ENCODE measurements around the gene PDLIM1. TPM values are rescaled to one million over a fixed set of nuclear protein-coding genes. Genes with fewer than 3 reads are reported as not detected.

PDLIM1 gene
- total and polyA plus RNA-seq, 2 of the 8 experiments (the other 6 are each of a cell fraction or from before 2014, with no cell fraction given): 169 to 245 TPM

- peak overlapping the region; percentile 25 for H2BK120ac ChIP-seq (replicated peaks; ENCODE audit: low read depth, low read length)
- CTCF ChIA-PET (ENCODE audit: partially characterized antibody): no interaction called here
- no peaks in the 10 kb centered on the region; a peak in 1 of 4 replicates for H3K9me3 ChIP-seq (ENCODE audit: insufficient read depth in 2 of 2, low read depth in 1 of 2, low read length in 1 of 2)
- H3K4me2 ChIP-seq (ENCODE audit: insufficient read depth in 1 of 2, low read depth in 2 of 2, low read length in 2 of 2): no peak overlapping the region
- H3K79me2 ChIP-seq (ENCODE audit: control insufficient read depth in 1 of 2, insufficient read depth in 2 of 2, low read length in 2 of 2): no peaks in the 10 kb centered on the region
- no peak for TF ChIP-seq POU5F1 (IDR thresholded peaks at IDR 0.05; ENCODE audit: low read depth, low read length)
- no peak for TF ChIP-seq TEAD4 (IDR thresholded peaks at IDR 0.05; ENCODE audit: low read depth, low read length)
- no peak for TF ChIP-seq GABPA (IDR thresholded peaks at IDR 0.05; ENCODE audit: borderline replicate concordance, insufficient read depth, low read length)
- no peak for TF ChIP-seq SP1 (IDR thresholded peaks at IDR 0.05; ENCODE audit: low read depth, low read length)
- no peak for DNase-seq (ENCODE audit: low read depth in 1 of 2, low spot score in 2 of 2)
- no peak overlapping the region for H2AFZ ChIP-seq (ENCODE audit: low read length)
- no peaks in the 10 kb centered on the region for H3K79me1 ChIP-seq (ENCODE audit: low read depth, low read length)
- no peak overlapping the region for H3K56ac ChIP-seq (replicated peaks; ENCODE audit: insufficient read length, low read depth, low read length)
- 73% methylated on average over 2 of the region's 2 CpGs; no CpG with 5 or more reads in 1 of the 2 experiments for WGBS, 2 experiments (ENCODE audit: extremely low coverage in 1 of 2, insufficient coverage in 1 of 2, insufficient read length in 1 of 2, insufficient replicate concordance in 2 of 2, low coverage in 1 of 2, low lambda C conversion rate in 2 of 2, missing lambda C conversion rate in 1 of 2)
- no peak overlapping the region for H2BK15ac ChIP-seq (ENCODE audit: low read length)
- H2BK20ac ChIP-seq (ENCODE audit: low read length): peak overlapping the region; percentile 74; the same call in 1 of the 2 replicates
- H4K20me1 ChIP-seq (replicated peaks in 1 of 2; ENCODE audit: control insufficient read depth in 1 of 2, insufficient read depth in 2 of 2, low read length in 2 of 2): no peaks in the 10 kb centered on the region
- no peak overlapping the region for H3K9ac ChIP-seq (replicated peaks in 1 of 4; ENCODE audit: extremely low read depth in 1 of 4, low read depth in 3 of 4, low read length in 3 of 4)
- H4K91ac ChIP-seq (replicated peaks; ENCODE audit: insufficient read length, low read length): peak overlapping the region; percentile 5
- no peak overlapping the region for H3K4me3 ChIP-seq (ENCODE audit: extremely low read depth in 1 of 4, insufficient read depth in 2 of 4, low read depth in 3 of 4, low read length in 4 of 4)
- no peak overlapping the region for H3K27ac ChIP-seq (ENCODE audit: low read depth, low read length)
- no peak overlapping the region for H4K5ac ChIP-seq (ENCODE audit: insufficient read length, low read depth, low read length)
- peak overlapping the region; percentile 75; the same call in 1 of the 2 replicates for H2BK12ac ChIP-seq (ENCODE audit: low read depth, low read length)
- H3K4ac ChIP-seq (replicated peaks; ENCODE audit: insufficient read length, low read depth, low read length): no peak overlapping the region
- H3K23ac ChIP-seq (ENCODE audit: insufficient read length): no peak overlapping the region
- H3K23me2 ChIP-seq (ENCODE audit: low read depth, low read length): 0 out of 2 replicates have a peak, but pooled peaks cover 4% of the 10 kb centered on the region
- no peak overlapping the region for H3K14ac ChIP-seq (ENCODE audit: insufficient read length)
- POLR2A ChIA-PET (ENCODE audit: partially characterized antibody): interaction anchor here (1.0 kb wide), 1 partner anchor 49 kb away, joined by 4 read pairs; no protein-coding TSS in a partner anchor
- no peak for FAIRE-seq
- H4K8ac ChIP-seq (ENCODE audit: extremely low read depth, insufficient read depth, low read length): no peak overlapping the region
- H3K27me3 ChIP-seq (replicated peaks in 1 of 4; ENCODE audit: control insufficient read depth in 3 of 4, extremely low read depth in 1 of 4, insufficient read depth in 3 of 4, low read length in 3 of 4): no peaks in the 10 kb centered on the region
- peak overlapping the region; percentile 64; the same call in 1 of the 2 replicates for H2BK5ac ChIP-seq (ENCODE audit: low read depth, low read length)
- peaks cover 0 to 18% (median 12%) of the 10 kb centered on the region in 4 experiments; a peak in 6 of 7 replicates for H3K4me1 ChIP-seq (replicated peaks in 1 of 4; ENCODE audit: control insufficient read depth in 3 of 4, insufficient read depth in 4 of 4, low read length in 3 of 4)
- H2AK5ac ChIP-seq (ENCODE audit: low read depth, low read length): 0 out of 2 replicates have a peak overlapping the region, but pooled peaks have one; percentile 9
- peak overlapping the region; percentile 34; the same call in 1 of the 2 replicates for H3K18ac ChIP-seq (ENCODE audit: extremely low read depth, low read length)
- H3K36me3 ChIP-seq (ENCODE audit: control insufficient read depth in 2 of 4, insufficient read depth in 4 of 4, low read length in 3 of 4): peaks cover 0 to 4% (median 0%) of the 10 kb centered on the region in 4 experiments; a peak in 1 of 8 replicates
These were observed 65.7 kb downstream of the PDLIM1 start for GRCh38 chr10:95225136-95225535.

All from H1 (cell line).